Chondrocyte (in vitro differentiated cells): ENCODE results near the gene BTLA. TPM values are rescaled to one million over a fixed set of nuclear protein-coding genes. Genes with fewer than 3 reads are reported as not detected.
"Not testable (repeated sequence)": the region's sequence is repeated elsewhere in the genome, so short reads cannot be mapped to it uniquely, and the experiment has no call there.

Experiments
- DNase-seq: peaks from one replicate; pipeline ENCODE4 v3.0.0; 2021; ENCODE audit warnings: mixed read lengths, low spot score
- H3K27ac Mint-ChIP-seq: one replicate; pipeline ENCODE4 v1.8.0; 2021; ENCODE audit warnings: mild to moderate bottlenecking, moderate library complexity, mixed read lengths; ENCODE audit not compliant: unreplicated experiment
- H3K27me3 Mint-ChIP-seq: 2 replicates; pipeline ENCODE4 v1.8.0; 2021; ENCODE audit warnings: low read depth, mixed read lengths
- H3K36me3 Mint-ChIP-seq: 2 replicates; pipeline ENCODE4 v1.8.0; 2021; ENCODE audit warnings: low read depth, mixed read lengths
- H3K4me1 Mint-ChIP-seq: 2 replicates; pipeline ENCODE4 v1.8.0; 2021; ENCODE audit warnings: low read depth, mild to moderate bottlenecking, mixed read lengths
- H3K4me3 Mint-ChIP-seq: one replicate; pipeline ENCODE4 v1.8.0; 2021; ENCODE audit warnings: mild to moderate bottlenecking, moderate library complexity, mixed read lengths; ENCODE audit not compliant: unreplicated experiment
- H3K9me3 Mint-ChIP-seq: 2 replicates; pipeline ENCODE4 v1.8.0; 2021; ENCODE audit warnings: low read depth, mixed read lengths
- CTCF ChIP-seq: fragments of 200-600 bp; sonication (generic); IDR thresholded peaks from 2 replicates; pipeline ENCODE4 v1.5.0; 2021; ENCODE audit warnings: antibody characterized with exemption, mild to moderate bottlenecking, moderate library complexity
- total RNA-seq: library from RNA; stranded (reverse); gene quantifications from 3 replicates; pipeline ENCODE4 v1.2.1, GENCODE V29; 2021

The BTLA gene
- total RNA-seq, 1 donor from 2014 or later = 0.42 TPM

GRCh38 chr3:112496366-112497067 lies 2.8 kb downstream of the BTLA start:
- Mint-ChIP-seq H3K4me3 (no peak overlapping the region), H3K36me3 (peaks cover 2% of the 10 kb centered on the region), H3K9me3 (peaks cover 5% of the 10 kb centered on the region), H3K27ac (no peak overlapping the region), H3K27me3 (peaks cover 2% of the 10 kb centered on the region), H3K4me1 (no peaks in the 10 kb centered on the region)
- DNase-seq = no peak
- TF ChIP-seq CTCF = no peak

DNA sequence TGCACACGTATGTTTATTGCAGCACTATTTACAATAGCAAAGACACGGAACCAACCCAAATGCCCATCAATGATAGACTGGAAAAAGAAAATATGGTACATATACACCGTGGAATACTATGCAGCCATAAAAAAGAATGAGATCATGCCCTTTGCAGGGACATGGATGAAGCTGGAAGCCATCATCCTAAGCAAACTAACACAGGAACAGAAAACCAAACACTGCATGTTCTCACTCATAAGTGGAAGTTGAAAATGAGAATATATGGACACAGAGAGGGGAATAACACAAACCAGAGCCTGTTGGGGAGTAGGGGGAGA lies 4.9 kb downstream of the BTLA start:
- not testable (repeated sequence) for H3K27ac Mint-ChIP-seq, DNase-seq, H3K27me3 Mint-ChIP-seq, H3K36me3 Mint-ChIP-seq, H3K9me3 Mint-ChIP-seq, H3K4me1 Mint-ChIP-seq, H3K4me3 Mint-ChIP-seq

DNA sequence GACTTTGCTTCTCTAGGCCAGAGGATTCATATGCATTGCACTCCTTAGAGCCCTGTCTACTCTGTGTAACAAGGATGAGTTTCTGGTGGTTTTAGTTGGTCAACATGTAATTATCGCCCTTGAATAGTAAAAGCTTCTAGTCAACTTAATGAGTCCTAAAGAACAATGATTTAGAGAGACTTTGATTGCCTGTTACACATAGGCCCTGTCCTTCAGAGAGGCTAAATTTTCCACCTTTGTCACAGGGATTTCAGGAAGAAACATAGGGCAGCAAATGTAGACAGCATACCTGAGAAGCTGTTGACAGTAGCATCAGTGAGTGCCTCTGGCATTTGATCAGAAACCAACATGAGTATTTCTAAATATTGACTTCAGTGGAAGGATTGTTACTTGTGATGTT lies 7.1 kb downstream of the BTLA start:
- peaks cover 5% of the 10 kb centered on the region for H3K9me3 Mint-ChIP-seq
- peaks cover 2% of the 10 kb centered on the region for H3K27me3 Mint-ChIP-seq
- no peaks in the 10 kb centered on the region for H3K4me1 Mint-ChIP-seq
- no peak for TF ChIP-seq CTCF
- no peak overlapping the region for H3K27ac Mint-ChIP-seq
- H3K36me3 Mint-ChIP-seq = peaks cover 2% of the 10 kb centered on the region
- DNase-seq = no peak
- no peak overlapping the region for H3K4me3 Mint-ChIP-seq

DNA sequence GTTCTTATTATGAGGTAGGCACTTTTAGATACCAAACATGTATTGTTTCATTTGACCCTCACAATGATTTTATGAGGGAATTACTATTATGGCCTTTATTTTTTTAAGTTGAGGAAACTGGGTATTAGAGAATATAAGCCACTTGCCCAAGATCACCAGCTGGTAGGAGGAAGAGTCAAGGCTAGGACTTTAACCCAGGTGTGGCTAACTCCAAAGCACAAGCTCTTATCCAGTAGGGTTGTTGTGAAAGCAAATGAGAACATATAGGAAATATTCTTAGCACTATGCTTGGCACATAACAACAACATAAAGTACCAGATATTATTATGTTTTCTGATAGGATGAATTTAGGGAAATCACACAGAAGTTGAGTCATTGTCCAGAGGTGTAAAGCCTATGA lies 7.9 kb downstream of the BTLA start:
- H3K27ac Mint-ChIP-seq = no peak overlapping the region
- no peak overlapping the region for H3K4me3 Mint-ChIP-seq
- H3K9me3 Mint-ChIP-seq = peaks cover 5% of the 10 kb centered on the region
- no peak for DNase-seq
- H3K36me3 Mint-ChIP-seq = peaks cover 2% of the 10 kb centered on the region
- no peaks in the 10 kb centered on the region for H3K4me1 Mint-ChIP-seq
- no peak for TF ChIP-seq CTCF
- H3K27me3 Mint-ChIP-seq = peaks cover 2% of the 10 kb centered on the region

GRCh38 chr3:112489674-112490479 lies 9.4 kb downstream of the BTLA start:
- H3K36me3 Mint-ChIP-seq = peaks cover 2% of the 10 kb centered on the region
- H3K27ac Mint-ChIP-seq = no peak overlapping the region
- H3K4me3 Mint-ChIP-seq = no peak overlapping the region
- TF ChIP-seq CTCF = no peak
- peaks cover 5% of the 10 kb centered on the region for H3K9me3 Mint-ChIP-seq
- no peaks in the 10 kb centered on the region for H3K4me1 Mint-ChIP-seq
- no peak for DNase-seq
- no peaks in the 10 kb centered on the region for H3K27me3 Mint-ChIP-seq
